ENCODE results near the gene XRCC2. TPM values are rescaled to one million over a fixed set of nuclear protein-coding genes. Genes with fewer than 3 reads are reported as not detected.
A peak's percentile ranks its signal among the peaks of the same experiment; 100 is the strongest.

XRCC2 gene
- polyA plus RNA-seq, 1 of the 3 experiments (the other 2 are of a cell fraction) = 3.1 TPM

GRCh38 chr7:152674860-152675758, 832 bp downstream of the XRCC2 start (continued):
- no peak for TF ChIP-seq CTCF (IDR thresholded peaks at IDR 0.05)
- no peak for TF ChIP-seq YY1 (IDR thresholded peaks at IDR 0.05; ENCODE audit: low read depth)
- no peak for TF ChIP-seq TEAD4 (IDR thresholded peaks at IDR 0.05; ENCODE audit: borderline replicate concordance, insufficient read depth)
- no peak for TF ChIP-seq GABPA (IDR thresholded peaks at IDR 0.05; ENCODE audit: low read depth)
- no peak for TF ChIP-seq RFX5 (IDR thresholded peaks at IDR 0.05; ENCODE audit: low read length)
- no peak for TF ChIP-seq RXRA (IDR thresholded peaks at IDR 0.05; ENCODE audit: borderline replicate concordance, low read depth)
- TF ChIP-seq FOSL2 (IDR thresholded peaks at IDR 0.05; ENCODE audit: borderline replicate concordance, low read depth) = no peak
- TF ChIP-seq MEF2A (IDR thresholded peaks at IDR 0.05; ENCODE audit: borderline replicate concordance, low read depth) = no peak
- no peak for TF ChIP-seq USF1 (IDR thresholded peaks at IDR 0.05; ENCODE audit: borderline replicate concordance, low read depth)
- no peak for TF ChIP-seq IRF3 (IDR thresholded peaks at IDR 0.05; ENCODE audit: low read depth, low read length)
- TF ChIP-seq GATA2 (CRISPR knock-in tag; IDR thresholded peaks at IDR 0.05) = peak; percentile 13; the same call in 1 of the 2 replicates
- no peak for TF ChIP-seq FOXM1 (IDR thresholded peaks at IDR 0.05; ENCODE audit: low read depth)
- peak; percentile 90 for TF ChIP-seq SIN3A (IDR thresholded peaks at IDR 0.05; ENCODE audit: borderline replicate concordance, low read depth, low read length)
- TF ChIP-seq USF2 (IDR thresholded peaks at IDR 0.05; ENCODE audit: borderline replicate concordance, low read depth, low read length) = no peak
- TF ChIP-seq, protein P1, sequence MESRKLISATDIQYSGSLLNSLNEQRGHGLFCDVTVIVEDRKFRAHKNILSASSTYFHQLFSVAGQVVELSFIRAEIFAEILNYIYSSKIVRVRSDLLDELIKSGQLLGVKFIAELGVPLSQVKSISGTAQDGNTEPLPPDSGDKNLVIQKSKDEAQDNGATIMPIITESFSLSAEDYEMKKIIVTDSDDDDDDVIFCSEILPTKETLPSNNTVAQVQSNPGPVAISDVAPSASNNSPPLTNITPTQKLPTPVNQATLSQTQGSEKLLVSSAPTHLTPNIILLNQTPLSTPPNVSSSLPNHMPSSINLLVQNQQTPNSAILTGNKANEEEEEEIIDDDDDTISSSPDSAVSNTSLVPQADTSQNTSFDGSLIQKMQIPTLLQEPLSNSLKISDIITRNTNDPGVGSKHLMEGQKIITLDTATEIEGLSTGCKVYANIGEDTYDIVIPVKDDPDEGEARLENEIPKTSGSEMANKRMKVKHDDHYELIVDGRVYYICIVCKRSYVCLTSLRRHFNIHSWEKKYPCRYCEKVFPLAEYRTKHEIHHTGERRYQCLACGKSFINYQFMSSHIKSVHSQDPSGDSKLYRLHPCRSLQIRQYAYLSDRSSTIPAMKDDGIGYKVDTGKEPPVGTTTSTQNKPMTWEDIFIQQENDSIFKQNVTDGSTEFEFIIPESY (IDR thresholded peaks at IDR 0.05; ENCODE audit: borderline replicate concordance, low read depth) = no peak
- TF ChIP-seq, protein P2, sequence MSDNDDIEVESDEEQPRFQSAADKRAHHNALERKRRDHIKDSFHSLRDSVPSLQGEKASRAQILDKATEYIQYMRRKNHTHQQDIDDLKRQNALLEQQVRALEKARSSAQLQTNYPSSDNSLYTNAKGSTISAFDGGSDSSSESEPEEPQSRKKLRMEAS (IDR thresholded peaks at IDR 0.05; ENCODE audit: low read depth) = peak; percentile 60

Data from SK-N-SH (cell line).